HCT116 (cell line): ENCODE data around the gene HIPK2. TPM values are rescaled to one million over a fixed set of nuclear protein-coding genes. Genes with fewer than 3 reads are reported as not detected.

Experiments used
- ATAC-seq: fragments of 200-7000 bp; cut with Tn5 transposase; 2 replicates; pipeline ENCODE4 v1.9.1; 2020; ENCODE audit warnings: mild to moderate bottlenecking, moderate library complexity
- BruUV-seq: library from RNA; stranded (reverse); fragments of 400-500 nt; replicated peaks from 2 replicates; lab custom pipeline; 2021; lab: Mats Ljungman, UMichigan
- CTCF ChIA-PET: fragments of 300-600 bp; sonication (Branson Sonifier 250); formaldehyde crosslinking; loops from one replicate; lab custom pipeline; 2021; ENCODE audit warnings: antibody characterized with exemption; lab: Charles Lee
- POLR2A ChIA-PET: fragments of 300-600, 350-600 bp; sonication (Branson Sonifier 250); formaldehyde crosslinking; loops from one replicate; lab custom pipeline; 2021; ENCODE audit warnings: antibody characterized with exemption; lab: Charles Lee
- RAD21 ChIA-PET, 2 experiments: fragments of 300-600 bp; sonication (Branson Sonifier 250); formaldehyde crosslinking; loops; one replicate each; lab custom pipeline; 2023; ENCODE audit warnings: low total read pairs in 2 of 2; ENCODE audit not compliant: uncharacterized antibody in 2 of 2, unreplicated experiment in 2 of 2, low non-redundant PET in 1 of 2; lab: Charles Lee
- DNase-seq: peaks from one replicate; pipeline ENCODE4 v3.0.0-alpha.2; 2010; ENCODE audit warnings: low read depth, low spot score
- H2AFZ ChIP-seq: fragments of 200-600 bp; shearing (Covaris generic), sonication (generic); 2 replicates; pipeline ENCODE4 v1.6.1; 2017; ENCODE audit warnings: low read depth, mixed run types, mixed read lengths, antibody characterized with exemption, low read length; ENCODE audit not compliant: poor library complexity, severe bottlenecking
- H3K27ac ChIP-seq: 2 replicates; pipeline ENCODE4 v1.5.1; 2012; ENCODE audit warnings: low read depth, low read length
- H3K27me3 ChIP-seq: fragments of 200-600 bp; sonication (generic); 2 replicates; pipeline ENCODE4 v1.6.1; 2016; ENCODE audit warnings: mixed run types, low read length, mixed read lengths; ENCODE audit not compliant: insufficient read depth
- H3K36me3 ChIP-seq, 2 experiments: fragments of 200-500 bp in 1 of 2; fragments of 200-600 bp in 1 of 2; sonication (Bioruptor generic) in 1 of 2; sonication (generic) in 1 of 2; 2 replicates each; pipeline versions ENCODE4 v1.5.1 to v1.6.1; 2014 to 2016; ENCODE audit warnings: low read length in 2 of 2, inconsistent platforms in 1 of 2, mixed read lengths in 1 of 2, mixed run types in 1 of 2; ENCODE audit not compliant: insufficient read depth in 2 of 2, control insufficient read depth in 1 of 2
- H3K4me1 ChIP-seq, 2 experiments: fragments of 200-600 bp in 1 of 2; sonication (generic) in 1 of 2; 2 replicates each; pipeline versions ENCODE4 v1.5.1 to v1.6.1; 2012 to 2017; ENCODE audit warnings: low read length in 2 of 2, inconsistent platforms in 1 of 2, mild to moderate bottlenecking in 1 of 2, mixed read lengths in 1 of 2, mixed run types in 1 of 2, moderate library complexity in 1 of 2; ENCODE audit not compliant: insufficient read depth in 2 of 2, control insufficient read depth in 1 of 2
- H3K4me2 ChIP-seq: fragments of 200-600 bp; sonication (generic); 2 replicates; pipeline ENCODE4 v1.6.1; 2017; ENCODE audit warnings: mixed run types, low read length, mixed read lengths
- H3K4me3 ChIP-seq, 2 experiments: fragments of 200-600 bp in 1 of 2; sonication (generic) in 1 of 2; replicated peaks in 1 of 2; 2 replicates each; pipeline ENCODE4 v1.5.1; 2011 to 2016; ENCODE audit warnings: low read length in 2 of 2, control low read depth in 1 of 2, low read depth in 1 of 2, mild to moderate bottlenecking in 1 of 2, mixed read lengths in 1 of 2, mixed run types in 1 of 2
- H3K79me2 ChIP-seq: fragments of 200-600 bp; sonication (generic); 2 replicates; pipeline ENCODE4 v1.6.1; 2017; ENCODE audit warnings: mild to moderate bottlenecking, mixed run types, low read length, moderate library complexity, mixed read lengths; ENCODE audit not compliant: insufficient read depth
- H3K9ac ChIP-seq: fragments of 200-600 bp; sonication (generic); 2 replicates; pipeline ENCODE4 v1.6.1; 2016; ENCODE audit warnings: low read length, mixed read lengths
- H3K9me2 ChIP-seq: fragments of 200-600 bp; sonication (generic), shearing (Covaris generic); 2 replicates; pipeline ENCODE4 v1.6.1; 2017; ENCODE audit warnings: mixed run types, mild to moderate bottlenecking, moderate library complexity; ENCODE audit not compliant: insufficient read depth
- H3K9me3 ChIP-seq, 2 experiments: fragments of 200-500 bp in 1 of 2; fragments of 200-600 bp in 1 of 2; sonication (Bioruptor generic) in 1 of 2; sonication (generic) in 1 of 2; 2 replicates each; pipeline ENCODE4 v1.6.1; 2014 to 2017; ENCODE audit warnings: low read length in 2 of 2, mixed read lengths in 2 of 2, inconsistent platforms in 1 of 2, low read depth in 1 of 2, mild to moderate bottlenecking in 1 of 2, mixed run types in 1 of 2, moderate library complexity in 1 of 2; ENCODE audit not compliant: control insufficient read depth in 1 of 2, insufficient read depth in 1 of 2
- H4K20me1 ChIP-seq: fragments of 200-600 bp; sonication (generic), shearing (Covaris generic); 2 replicates; pipeline ENCODE4 v1.6.1; 2017; ENCODE audit warnings: mixed run types, mild to moderate bottlenecking, moderate library complexity; ENCODE audit not compliant: insufficient read depth
- JUND ChIP-seq: IDR thresholded peaks from 2 replicates; pipeline ENCODE4 v1.6.1; 2012
- POLR2A ChIP-seq: IDR thresholded peaks from 2 replicates; pipeline ENCODE4 v1.7.0; 2011; ENCODE audit warnings: borderline replicate concordance; ENCODE audit not compliant: insufficient read depth, insufficient read length; ENCODE audit errors: extremely low read depth
- POLR2AphosphoS5 ChIP-seq: IDR thresholded peaks from 2 replicates; pipeline ENCODE4 v1.6.1; 2011; ENCODE audit warnings: mild to moderate bottlenecking, low read depth, low read length, moderate library complexity
- SIN3A ChIP-seq: IDR thresholded peaks from 2 replicates; pipeline ENCODE4 v1.6.1; 2012; ENCODE audit warnings: low read depth
- TCF7L2 ChIP-seq: IDR thresholded peaks from 2 replicates; pipeline ENCODE4 v1.7.0; 2011; ENCODE audit warnings: borderline replicate concordance, inconsistent platforms; ENCODE audit not compliant: insufficient read depth, insufficient read length; ENCODE audit errors: extremely low read depth
- ZFX ChIP-seq: fragments of 450-650 bp; IDR thresholded peaks from 2 replicates; pipeline ENCODE4 v1.6.1; 2017
- intact Hi-C: fragments of 100-400 bp; cut with micrococcal nuclease; formaldehyde crosslinking; loops from 2 replicates; pipeline ENCODE4 v1.10.0; 2022
- total RNA-seq: library from RNA; stranded (reverse); gene quantifications from one replicate; pipeline ENCODE4 v1.2.1, GENCODE V29; 2021; ENCODE audit not compliant: unreplicated experiment
- TF ChIP-seq, protein P1 (sequence below), 3 experiments: fragments of 200-600 bp in 1 of 3; sonication (generic) in 1 of 3; IDR thresholded peaks in 2 of 3; conservative IDR thresholded peaks in 1 of 3; 2 replicates each; pipeline ENCODE4 v1.5.1; 2012 to 2017; ENCODE audit warnings: low read depth in 2 of 3, low read length in 2 of 3, antibody characterized with exemption in 1 of 3, borderline replicate concordance in 1 of 3, control low read depth in 1 of 3, mild to moderate bottlenecking in 1 of 3, mixed read lengths in 1 of 3, mixed run types in 1 of 3, moderate library complexity in 1 of 3; ENCODE audit not compliant: insufficient read depth in 1 of 3
- TF ChIP-seq, protein P2 (sequence below): IDR thresholded peaks from 2 replicates; pipeline ENCODE4 v1.6.1; 2012

HIPK2 gene
- total RNA-seq, 1 experiment from 2014 or later = 49.5 TPM

DNA sequence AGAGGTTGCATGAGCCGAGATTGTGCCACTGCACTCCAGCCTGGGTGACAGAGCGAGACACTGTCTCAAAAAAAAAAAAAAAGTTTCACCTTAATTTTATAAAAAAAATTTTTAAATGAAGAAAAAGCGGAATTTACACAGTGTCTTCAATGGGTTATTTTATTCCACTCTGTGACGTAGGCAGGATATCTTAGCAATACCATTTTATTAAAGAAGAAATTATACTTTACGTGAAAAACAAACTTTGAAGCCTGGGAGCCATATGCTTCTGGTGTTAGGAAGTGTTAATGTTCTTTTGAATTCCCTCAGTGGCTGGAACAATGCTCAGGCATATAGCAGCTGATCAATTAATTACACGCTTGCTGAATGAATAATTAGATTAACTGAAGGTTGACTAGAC is 176.6 kb downstream of the HIPK2 start:
- no peak overlapping the region for H3K9ac ChIP-seq
- no peak for ATAC-seq
- no peaks in the 10 kb centered on the region for H4K20me1 ChIP-seq
- peaks cover 18 to 22% of the 10 kb centered on the region in 2 experiments for H3K36me3 ChIP-seq
- CTCF ChIA-PET = interaction anchor here (1.2 to 2.5 kb wide), 5 partner anchors 11 to 405 kb away, joined by 3 to 19 read pairs (median 11); no protein-coding TSS in a partner anchor
- no peaks in the 10 kb centered on the region for H3K27me3 ChIP-seq
- H3K9me3 ChIP-seq = no peaks in the 10 kb centered on the region
- no peaks in the 10 kb centered on the region for H3K4me1 ChIP-seq
- TF ChIP-seq POLR2AphosphoS5 (no peak), POLR2A (no peak), JUND (no peak), SIN3A (no peak), TCF7L2 (no peak), ZFX (no peak)
- TF ChIP-seq, protein P1, sequence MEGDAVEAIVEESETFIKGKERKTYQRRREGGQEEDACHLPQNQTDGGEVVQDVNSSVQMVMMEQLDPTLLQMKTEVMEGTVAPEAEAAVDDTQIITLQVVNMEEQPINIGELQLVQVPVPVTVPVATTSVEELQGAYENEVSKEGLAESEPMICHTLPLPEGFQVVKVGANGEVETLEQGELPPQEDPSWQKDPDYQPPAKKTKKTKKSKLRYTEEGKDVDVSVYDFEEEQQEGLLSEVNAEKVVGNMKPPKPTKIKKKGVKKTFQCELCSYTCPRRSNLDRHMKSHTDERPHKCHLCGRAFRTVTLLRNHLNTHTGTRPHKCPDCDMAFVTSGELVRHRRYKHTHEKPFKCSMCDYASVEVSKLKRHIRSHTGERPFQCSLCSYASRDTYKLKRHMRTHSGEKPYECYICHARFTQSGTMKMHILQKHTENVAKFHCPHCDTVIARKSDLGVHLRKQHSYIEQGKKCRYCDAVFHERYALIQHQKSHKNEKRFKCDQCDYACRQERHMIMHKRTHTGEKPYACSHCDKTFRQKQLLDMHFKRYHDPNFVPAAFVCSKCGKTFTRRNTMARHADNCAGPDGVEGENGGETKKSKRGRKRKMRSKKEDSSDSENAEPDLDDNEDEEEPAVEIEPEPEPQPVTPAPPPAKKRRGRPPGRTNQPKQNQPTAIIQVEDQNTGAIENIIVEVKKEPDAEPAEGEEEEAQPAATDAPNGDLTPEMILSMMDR (IDR thresholded peaks at IDR 0.05 in 2 of 3, conservative IDR thresholded peaks at IDR 0.05 in 1 of 3; ENCODE audit: borderline replicate concordance in 1 of 3, insufficient read depth in 1 of 3, low read depth in 2 of 3, low read length in 2 of 3) = no peak
- TF ChIP-seq, protein P2, sequence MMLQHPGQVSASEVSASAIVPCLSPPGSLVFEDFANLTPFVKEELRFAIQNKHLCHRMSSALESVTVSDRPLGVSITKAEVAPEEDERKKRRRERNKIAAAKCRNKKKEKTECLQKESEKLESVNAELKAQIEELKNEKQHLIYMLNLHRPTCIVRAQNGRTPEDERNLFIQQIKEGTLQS = no peak
- no peak overlapping the region for H2AFZ ChIP-seq
- no peak overlapping the region for H3K4me2 ChIP-seq
- DNase-seq = no peak
- no peaks in the 10 kb centered on the region for H3K9me2 ChIP-seq
- POLR2A ChIA-PET = no interaction called here
- no peak overlapping the region for H3K4me3 ChIP-seq
- H3K79me2 ChIP-seq = no peaks in the 10 kb centered on the region
- RAD21 ChIA-PET = no interaction called here
- intact Hi-C loops = no loop called here
- no peak overlapping the region for H3K27ac ChIP-seq
- no TSS peak for BruUV-seq

GRCh38 chr7:139600306-139600705 is 177.5 kb downstream of the HIPK2 start:
- no peak overlapping the region for H3K27ac ChIP-seq
- H3K36me3 ChIP-seq = peaks cover 23 to 29% of the 10 kb centered on the region in 2 experiments
- ATAC-seq = peak; percentile 40; the same call in 1 of the 2 replicates

More at GRCh38 chr7:139600306-139600705, 177.5 kb downstream of the HIPK2 start:
- Histone ChIP-seq H3K4me2 (no peak overlapping the region), H3K9me2 (no peaks in the 10 kb centered on the region), H3K4me1 (no peaks in the 10 kb centered on the region), H4K20me1 (no peaks in the 10 kb centered on the region), H3K9ac (no peak overlapping the region), H3K9me3 (no peaks in the 10 kb centered on the region), H3K27me3 (no peaks in the 10 kb centered on the region), H2AFZ (no peak overlapping the region), H3K4me3 (no peak overlapping the region), H3K79me2 (no peaks in the 10 kb centered on the region)
- CTCF ChIA-PET = interaction anchor here (2.5 kb wide), 1 partner anchor 406 kb away, joined by 19 read pairs; no protein-coding TSS in a partner anchor
- BruUV-seq = no TSS peak
- TF ChIP-seq, protein P1 (IDR thresholded peaks at IDR 0.05 in 2 of 3, conservative IDR thresholded peaks at IDR 0.05 in 1 of 3; ENCODE audit: borderline replicate concordance in 1 of 3, insufficient read depth in 1 of 3, low read depth in 2 of 3, low read length in 2 of 3) = no peak
- no peak for TF ChIP-seq ZFX
- POLR2A ChIA-PET = no interaction called here
- intact Hi-C loops = no loop called here
- RAD21 ChIA-PET = no interaction called here
- no peak for DNase-seq
